PFSK-1 (cell line): ENCODE measurements around the gene DISC1.

Source experiments
- FOXP2 ChIP-seq: optimal IDR thresholded peaks from 2 replicates; pipeline ENCODE3; 2011; ENCODE audit warnings: borderline replicate concordance, control low read depth, inconsistent platforms; ENCODE audit not compliant: insufficient read depth; ENCODE audit errors: extremely low read length, extremely low read depth
- POLR2AphosphoS5 ChIP-seq: IDR thresholded peaks from 2 replicates; pipeline ENCODE4 v1.6.1; 2012; ENCODE audit warnings: low read depth, mild to moderate bottlenecking, control low read depth, low read length, moderate library complexity
- SIN3A ChIP-seq: IDR thresholded peaks from 2 replicates; pipeline ENCODE4 v1.6.1; 2012; ENCODE audit warnings: mild to moderate bottlenecking, low read length, moderate library complexity, borderline replicate concordance; ENCODE audit not compliant: insufficient read depth
- TAF1 ChIP-seq: IDR thresholded peaks from 2 replicates; pipeline ENCODE4 v1.6.1; 2012; ENCODE audit warnings: low read length, control low read depth, borderline replicate concordance; ENCODE audit not compliant: insufficient read depth
- TF ChIP-seq, protein P1 (sequence below), 2 experiments: IDR thresholded peaks; 2 replicates each; pipeline versions ENCODE4 v1.6.1 to v1.8.0; 2011 to 2012; ENCODE audit warnings: low read depth in 2 of 2, low read length in 2 of 2, control low read depth in 1 of 2, inconsistent platforms in 1 of 2, mild to moderate bottlenecking in 1 of 2, moderate library complexity in 1 of 2; ENCODE audit not compliant: insufficient read depth in 1 of 2

Gene DISC1

DNA sequence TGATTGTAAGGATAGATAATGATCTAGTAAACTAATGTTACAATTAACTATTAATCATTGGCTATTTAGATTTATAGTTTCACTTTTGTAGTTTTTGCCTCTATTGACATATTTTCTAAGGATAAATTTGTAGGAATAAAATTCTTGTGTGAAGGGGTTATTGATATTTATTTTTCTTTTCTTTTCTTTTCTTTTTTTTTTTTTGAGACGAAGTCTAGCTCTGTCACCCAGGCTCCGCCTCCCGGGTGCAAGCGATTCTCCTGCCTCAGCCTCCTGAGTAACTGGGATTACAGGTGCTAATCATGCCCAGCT is 24.0 kb upstream of the DISC1 start:
- TF ChIP-seq TAF1 (no peak), FOXP2 (no peak), POLR2AphosphoS5 (no peak), SIN3A (no peak)
- TF ChIP-seq, protein P1, sequence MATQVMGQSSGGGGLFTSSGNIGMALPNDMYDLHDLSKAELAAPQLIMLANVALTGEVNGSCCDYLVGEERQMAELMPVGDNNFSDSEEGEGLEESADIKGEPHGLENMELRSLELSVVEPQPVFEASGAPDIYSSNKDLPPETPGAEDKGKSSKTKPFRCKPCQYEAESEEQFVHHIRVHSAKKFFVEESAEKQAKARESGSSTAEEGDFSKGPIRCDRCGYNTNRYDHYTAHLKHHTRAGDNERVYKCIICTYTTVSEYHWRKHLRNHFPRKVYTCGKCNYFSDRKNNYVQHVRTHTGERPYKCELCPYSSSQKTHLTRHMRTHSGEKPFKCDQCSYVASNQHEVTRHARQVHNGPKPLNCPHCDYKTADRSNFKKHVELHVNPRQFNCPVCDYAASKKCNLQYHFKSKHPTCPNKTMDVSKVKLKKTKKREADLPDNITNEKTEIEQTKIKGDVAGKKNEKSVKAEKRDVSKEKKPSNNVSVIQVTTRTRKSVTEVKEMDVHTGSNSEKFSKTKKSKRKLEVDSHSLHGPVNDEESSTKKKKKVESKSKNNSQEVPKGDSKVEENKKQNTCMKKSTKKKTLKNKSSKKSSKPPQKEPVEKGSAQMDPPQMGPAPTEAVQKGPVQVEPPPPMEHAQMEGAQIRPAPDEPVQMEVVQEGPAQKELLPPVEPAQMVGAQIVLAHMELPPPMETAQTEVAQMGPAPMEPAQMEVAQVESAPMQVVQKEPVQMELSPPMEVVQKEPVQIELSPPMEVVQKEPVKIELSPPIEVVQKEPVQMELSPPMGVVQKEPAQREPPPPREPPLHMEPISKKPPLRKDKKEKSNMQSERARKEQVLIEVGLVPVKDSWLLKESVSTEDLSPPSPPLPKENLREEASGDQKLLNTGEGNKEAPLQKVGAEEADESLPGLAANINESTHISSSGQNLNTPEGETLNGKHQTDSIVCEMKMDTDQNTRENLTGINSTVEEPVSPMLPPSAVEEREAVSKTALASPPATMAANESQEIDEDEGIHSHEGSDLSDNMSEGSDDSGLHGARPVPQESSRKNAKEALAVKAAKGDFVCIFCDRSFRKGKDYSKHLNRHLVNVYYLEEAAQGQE (IDR thresholded peaks at IDR 0.05; ENCODE audit: insufficient read depth in 1 of 2, low read depth in 2 of 2, low read length in 2 of 2), result no peak

DNA sequence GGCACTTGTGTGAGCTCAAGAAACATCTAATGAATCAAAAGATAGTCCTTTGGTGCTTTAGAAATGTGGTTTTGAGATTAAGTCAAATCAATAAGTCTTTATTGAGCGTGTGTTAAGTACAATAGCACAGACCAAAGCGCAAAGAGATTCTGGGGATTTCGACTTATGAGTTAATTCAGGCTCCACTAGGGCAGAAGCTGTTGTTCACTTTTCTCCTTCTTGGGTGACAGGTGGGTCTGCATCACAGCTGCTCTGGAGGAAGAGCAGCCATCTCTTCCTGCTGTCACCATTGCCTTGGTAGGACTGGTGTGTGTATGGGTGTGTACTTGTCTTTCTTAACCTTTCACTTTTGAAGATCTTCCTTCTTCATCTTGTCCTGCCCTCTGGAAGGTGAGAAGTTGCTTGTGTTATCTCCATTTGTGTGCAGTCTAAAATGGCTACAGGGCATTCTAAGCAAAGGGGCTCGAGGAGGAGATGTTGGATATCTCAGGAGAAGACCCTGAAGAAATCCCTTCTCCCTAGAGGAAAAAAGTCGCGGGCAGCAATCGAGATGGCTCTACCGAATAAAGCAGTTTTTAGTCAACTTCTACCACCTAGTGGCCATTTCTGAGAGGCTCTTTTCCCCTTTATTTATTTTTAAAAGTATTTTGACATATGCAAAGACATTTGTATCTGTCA is 22.9 kb upstream of the DISC1 start:
- TF ChIP-seq SIN3A (no peak), FOXP2 (no peak), TAF1 (no peak), POLR2AphosphoS5 (no peak)
- TF ChIP-seq, protein P1 (IDR thresholded peaks at IDR 0.05; ENCODE audit: insufficient read depth in 1 of 2, low read depth in 2 of 2, low read length in 2 of 2), result no peak

DNA sequence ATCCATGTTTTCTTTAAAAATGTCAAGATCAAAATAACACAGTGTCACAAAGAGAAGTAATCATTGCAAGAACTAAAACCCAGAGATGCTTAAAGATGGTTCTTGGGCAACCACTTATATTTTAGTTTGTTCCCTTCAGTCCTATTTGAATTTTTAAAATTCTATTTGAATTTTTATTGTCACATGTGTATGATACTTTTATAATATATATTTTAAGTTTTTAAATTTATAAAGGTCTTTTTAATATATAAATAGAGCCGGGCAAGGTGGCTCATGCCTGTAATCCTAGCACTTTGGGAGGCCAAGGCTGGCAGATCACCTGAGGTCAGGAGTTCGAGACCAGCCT is 22.3 kb upstream of the DISC1 start:
- TF ChIP-seq SIN3A (no peak), POLR2AphosphoS5 (no peak), TAF1 (no peak), FOXP2 (no peak)
- TF ChIP-seq, protein P1 (IDR thresholded peaks at IDR 0.05; ENCODE audit: insufficient read depth in 1 of 2, low read depth in 2 of 2, low read length in 2 of 2), result no peak

DNA sequence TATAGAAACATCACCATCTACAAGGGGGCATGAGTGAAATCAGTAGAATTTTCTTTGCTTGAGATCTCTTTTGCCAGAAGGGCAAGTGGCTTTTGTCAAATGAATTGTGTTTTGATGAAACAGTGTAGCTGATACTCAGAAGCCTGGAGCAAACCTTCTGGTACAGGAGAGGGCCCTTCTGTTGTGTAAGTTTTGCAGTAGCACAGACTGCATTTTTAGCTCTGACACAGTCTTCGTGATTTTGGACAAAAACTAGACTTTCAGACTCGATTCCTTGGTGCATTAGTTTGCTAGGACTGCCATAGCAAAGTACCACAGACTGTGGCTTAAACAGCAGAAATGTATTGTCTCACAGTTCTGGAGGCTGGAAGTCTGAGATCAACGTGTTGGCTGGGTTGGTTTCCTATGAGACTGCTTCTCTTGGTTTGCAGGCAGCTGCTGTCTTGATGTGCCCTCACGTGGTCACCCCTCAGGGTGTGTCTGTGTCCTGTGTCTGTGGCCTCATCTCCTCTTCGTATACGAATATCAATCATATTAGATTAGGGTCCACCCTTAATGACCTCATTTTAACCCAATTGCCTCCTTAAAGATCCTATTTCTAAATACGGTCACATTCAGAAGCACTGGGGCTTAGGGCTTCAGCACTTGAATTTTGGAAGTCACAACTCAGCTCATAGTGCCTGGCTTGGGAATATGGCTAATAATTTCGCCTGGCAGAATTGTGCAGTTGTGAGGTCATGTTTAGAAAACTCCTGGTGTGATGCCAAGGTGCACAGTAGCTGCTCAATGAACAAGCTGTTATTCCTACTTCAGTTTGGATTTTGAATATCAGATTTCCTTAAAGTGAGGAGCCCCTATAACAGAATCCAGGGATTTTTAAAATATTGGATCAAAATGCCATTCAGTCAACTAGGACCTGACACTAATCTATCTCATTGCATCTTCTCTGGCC is 21.2 kb upstream of the DISC1 start:
- no peak for TF ChIP-seq TAF1
- no peak for TF ChIP-seq FOXP2
- TF ChIP-seq SIN3A, result no peak
- no peak for TF ChIP-seq POLR2AphosphoS5
- TF ChIP-seq, protein P1 (IDR thresholded peaks at IDR 0.05; ENCODE audit: insufficient read depth in 1 of 2, low read depth in 2 of 2, low read length in 2 of 2), result no peak
